DOHH2 (cell line): Measurements from ENCODE around the gene ZNF778.

Source experiments
- EZH2phosphoT487 ChIP-seq: fragments of 200-600 bp; sonication (generic); IDR thresholded peaks from 2 replicates; pipeline ENCODE4 v1.6.1; 2017; ENCODE audit warnings: borderline replicate concordance, mild to moderate bottlenecking, antibody characterized with exemption, low read length, moderate library complexity, mixed read lengths
- TF ChIP-seq, protein P1 (sequence below): fragments of 200-600 bp; sonication (generic); IDR thresholded peaks from one replicate; pipeline ENCODE4 v1.5.1; 2014; ENCODE audit warnings: antibody characterized with exemption, mild to moderate bottlenecking, low read depth, low read length; ENCODE audit not compliant: poor library complexity, severe bottlenecking

- TF ChIP-seq, protein P1, sequence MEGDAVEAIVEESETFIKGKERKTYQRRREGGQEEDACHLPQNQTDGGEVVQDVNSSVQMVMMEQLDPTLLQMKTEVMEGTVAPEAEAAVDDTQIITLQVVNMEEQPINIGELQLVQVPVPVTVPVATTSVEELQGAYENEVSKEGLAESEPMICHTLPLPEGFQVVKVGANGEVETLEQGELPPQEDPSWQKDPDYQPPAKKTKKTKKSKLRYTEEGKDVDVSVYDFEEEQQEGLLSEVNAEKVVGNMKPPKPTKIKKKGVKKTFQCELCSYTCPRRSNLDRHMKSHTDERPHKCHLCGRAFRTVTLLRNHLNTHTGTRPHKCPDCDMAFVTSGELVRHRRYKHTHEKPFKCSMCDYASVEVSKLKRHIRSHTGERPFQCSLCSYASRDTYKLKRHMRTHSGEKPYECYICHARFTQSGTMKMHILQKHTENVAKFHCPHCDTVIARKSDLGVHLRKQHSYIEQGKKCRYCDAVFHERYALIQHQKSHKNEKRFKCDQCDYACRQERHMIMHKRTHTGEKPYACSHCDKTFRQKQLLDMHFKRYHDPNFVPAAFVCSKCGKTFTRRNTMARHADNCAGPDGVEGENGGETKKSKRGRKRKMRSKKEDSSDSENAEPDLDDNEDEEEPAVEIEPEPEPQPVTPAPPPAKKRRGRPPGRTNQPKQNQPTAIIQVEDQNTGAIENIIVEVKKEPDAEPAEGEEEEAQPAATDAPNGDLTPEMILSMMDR: no peak
- no peak for TF ChIP-seq EZH2phosphoT487
Observed at GRCh38 chr16:89261691-89262563, 44.4 kb downstream of the ZNF778 start.
